Right lobe of liver (tissue), 6 donors: ENCODE results near the gene RIT1. TPM values are rescaled to one million over a fixed set of nuclear protein-coding genes. Genes with fewer than 3 reads are reported as not detected.

Experiments used
- ATAC-seq, 4 donors: fragments of 200-7000 bp; cut with Tn5 transposase; one replicate each; pipeline ENCODE4 v1.9.1; 2020; ENCODE audit warnings: mild to moderate bottlenecking in 4 of 4, moderate library complexity in 4 of 4
- DNase-seq, 3 donors: peaks; one replicate each; pipeline ENCODE4 v3.0.0-alpha.2; 2020
- H3K27ac ChIP-seq, 3 donors: fragments of 200-600 bp; one replicate each; pipeline ENCODE4 v1.8.0; 2022
- H3K27me3 ChIP-seq, 2 donors: fragments of 200-600 bp; one replicate each; pipeline ENCODE4 v1.8.0; 2022
- H3K36me3 ChIP-seq, 4 donors: fragments of 200-600 bp; sonication (generic) in 1 of 4; one replicate each; pipeline versions ENCODE4 v1.5.1 to v1.8.0; 2017 to 2022; ENCODE audit warnings: control low read depth in 1 of 4
- H3K4me1 ChIP-seq, 4 donors: fragments of 200-600 bp; sonication (generic) in 1 of 4; one replicate each; pipeline versions ENCODE4 v1.5.1 to v1.8.0; 2017 to 2022; ENCODE audit warnings: control low read depth in 1 of 4
- H3K4me3 ChIP-seq, 3 donors: fragments of 200-600 bp; one replicate each; pipeline ENCODE4 v1.8.0; 2022
- H3K9me3 ChIP-seq, 4 donors: fragments of 200-600 bp; sonication (generic) in 1 of 4; one replicate each; pipeline versions ENCODE4 v1.5.1 to v1.8.0; 2017 to 2022; ENCODE audit warnings: control low read depth in 1 of 4
- POLR2A ChIP-seq: fragments of 450-650 bp; IDR thresholded peaks from one replicate; pipeline ENCODE4 v1.6.1; 2017; ENCODE audit warnings: antibody characterized with exemption, mild to moderate bottlenecking
- WGBS: methylation state at CpG from one replicate; pipeline ENCODE4 v1.1.6; 2018; ENCODE audit warnings: low coverage, low lambda C conversion rate; ENCODE audit not compliant: insufficient coverage; ENCODE audit errors: missing lambda C conversion rate; 5-methylcytosine and 5-hydroxymethylcytosine counted together
- intact Hi-C, 2 donors: fragments of 100-400 bp; cut with DNase I; formaldehyde crosslinking; loops; one replicate each; pipeline versions ENCODE4 v1.11.2 to v1.14.1; 2022
- total RNA-seq, 6 experiments: library from RNA; depleted of rRNA in 2 of 6; stranded (reverse); fragments of >200 nt in 2 of 6; fragmentation: NEBNext Ultra II Directional in 3 of 6; extraction: Animal tissue kit (Norgen Biotek cat#: 25700) in 3 of 6; gene quantifications; one replicate each; pipeline versions ENCODE4 v1.1.0 to v1.2.4, GENCODE V29; 2016 to 2023
- TF ChIP-seq, protein P1 (sequence below), 4 donors: fragments of 200-600 bp in 3 of 4; fragments of 450-650 bp in 1 of 4; IDR thresholded peaks; one replicate each; pipeline versions ENCODE4 v1.5.1 to v1.8.0; 2016 to 2022; ENCODE audit warnings: antibody characterized with exemption in 4 of 4, mild to moderate bottlenecking in 2 of 4
- donor health status: DM: no; HTN: yes; CAD: no.
- donor health status: DM: no; HTN: no; CAD: no.
- donor health status: DM: no; HTN: no; CAD: no.
- donor health status: DM: no; HTN: yes; CAD: no.
- donor health status: DM: no; HTN: yes; CAD: no.

The RIT1 gene
- total RNA-seq, 6 experiments from 2014 or later, result 4.9 to 28.3 (median 11.3) TPM

DNA sequence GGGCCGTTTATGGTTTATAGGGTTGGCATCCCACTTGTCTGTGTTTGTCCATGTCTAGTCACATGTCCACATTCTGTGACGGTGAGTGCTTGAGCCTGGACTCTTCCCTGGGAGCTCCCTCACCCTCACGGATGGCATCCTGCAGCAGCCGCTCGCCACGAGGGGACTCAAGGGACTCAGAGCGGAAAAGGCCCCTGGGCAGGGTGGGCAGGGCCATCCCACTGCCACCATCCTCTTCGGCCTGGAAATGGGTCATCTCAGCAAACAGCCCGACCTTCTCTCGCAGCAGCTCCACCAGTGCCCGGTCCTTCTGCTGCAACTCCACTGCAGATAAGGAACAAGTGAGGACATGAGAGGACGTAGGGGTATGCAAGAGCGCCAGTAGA lies 41.3 kb upstream of the RIT1 start:
- WGBS, result 94% methylated on average over 4 of the region's 13 CpGs
- H3K27ac ChIP-seq, result no peak overlapping the region
- ATAC-seq, result peak in 1 of 4 donors; percentile 14

DNA sequence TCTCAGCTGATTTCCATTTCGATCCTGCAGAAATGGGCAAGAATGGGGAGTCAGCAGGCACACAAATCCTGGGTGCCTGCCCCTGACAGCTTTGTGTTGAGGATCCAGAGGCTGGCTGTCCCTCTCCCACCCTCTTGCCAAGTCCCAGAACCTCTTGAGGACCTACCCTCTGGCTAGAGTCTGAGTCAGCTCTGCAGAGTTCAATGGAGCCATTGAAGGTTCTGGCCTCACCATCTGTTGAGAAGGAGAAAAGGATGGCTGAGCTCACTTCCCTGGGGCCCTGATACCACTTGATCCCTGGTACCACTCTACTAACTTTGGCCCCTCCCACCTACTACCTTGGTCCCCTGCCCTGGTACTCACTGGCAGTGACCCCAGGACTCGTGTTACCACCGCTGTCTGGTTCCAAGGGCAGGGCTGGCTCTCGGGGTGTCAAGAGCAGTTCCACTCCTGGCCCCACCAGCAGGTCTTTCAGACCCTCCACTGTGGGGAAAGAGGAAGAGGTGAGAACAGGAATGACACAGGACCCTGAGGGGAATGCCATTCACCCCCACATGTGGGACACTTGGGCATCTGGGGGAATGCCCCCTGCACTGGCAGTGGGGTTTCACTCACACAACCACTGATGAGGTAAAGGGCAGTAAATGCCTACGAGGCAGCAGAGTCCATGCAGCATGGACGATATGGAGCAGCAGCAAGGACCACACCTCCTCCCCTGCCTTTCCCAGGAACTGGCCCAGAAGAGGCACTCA lies 40.8 kb upstream of the RIT1 start:
- H3K4me3 ChIP-seq, result no peak overlapping the region
- peak in 1 of 4 donors; percentile 13 for ATAC-seq
- no peak overlapping the region for H3K27ac ChIP-seq
- intact Hi-C loops, result no loop called here
- H3K27me3 ChIP-seq, result no peaks in the 10 kb centered on the region
- 92% methylated on average over 3 of the region's 6 CpGs for WGBS
- H3K36me3 ChIP-seq, result peaks cover 0 to 65% (median 11%) of the 10 kb centered on the region in 4 donors
- no peaks in the 10 kb centered on the region for H3K9me3 ChIP-seq
- H3K4me1 ChIP-seq, result no peaks in the 10 kb centered on the region
- no peak for DNase-seq
- TF ChIP-seq POLR2A, result no peak
- TF ChIP-seq, protein P1, sequence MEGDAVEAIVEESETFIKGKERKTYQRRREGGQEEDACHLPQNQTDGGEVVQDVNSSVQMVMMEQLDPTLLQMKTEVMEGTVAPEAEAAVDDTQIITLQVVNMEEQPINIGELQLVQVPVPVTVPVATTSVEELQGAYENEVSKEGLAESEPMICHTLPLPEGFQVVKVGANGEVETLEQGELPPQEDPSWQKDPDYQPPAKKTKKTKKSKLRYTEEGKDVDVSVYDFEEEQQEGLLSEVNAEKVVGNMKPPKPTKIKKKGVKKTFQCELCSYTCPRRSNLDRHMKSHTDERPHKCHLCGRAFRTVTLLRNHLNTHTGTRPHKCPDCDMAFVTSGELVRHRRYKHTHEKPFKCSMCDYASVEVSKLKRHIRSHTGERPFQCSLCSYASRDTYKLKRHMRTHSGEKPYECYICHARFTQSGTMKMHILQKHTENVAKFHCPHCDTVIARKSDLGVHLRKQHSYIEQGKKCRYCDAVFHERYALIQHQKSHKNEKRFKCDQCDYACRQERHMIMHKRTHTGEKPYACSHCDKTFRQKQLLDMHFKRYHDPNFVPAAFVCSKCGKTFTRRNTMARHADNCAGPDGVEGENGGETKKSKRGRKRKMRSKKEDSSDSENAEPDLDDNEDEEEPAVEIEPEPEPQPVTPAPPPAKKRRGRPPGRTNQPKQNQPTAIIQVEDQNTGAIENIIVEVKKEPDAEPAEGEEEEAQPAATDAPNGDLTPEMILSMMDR (IDR thresholded peaks at IDR 0.05), result no peak

More for the DNA sequence above, 41.3 kb upstream of the RIT1 start:
- TF ChIP-seq, protein P1 (IDR thresholded peaks at IDR 0.05), result no peak
- TF ChIP-seq POLR2A, result no peak
- no peak for DNase-seq
- no peaks in the 10 kb centered on the region for H3K27me3 ChIP-seq
- no peak overlapping the region for H3K4me3 ChIP-seq
- intact Hi-C loops, result no loop called here
- H3K9me3 ChIP-seq, result no peaks in the 10 kb centered on the region
- H3K36me3 ChIP-seq, result peaks cover 0 to 65% (median 10%) of the 10 kb centered on the region in 4 donors
- H3K4me1 ChIP-seq, result no peaks in the 10 kb centered on the region

DNA sequence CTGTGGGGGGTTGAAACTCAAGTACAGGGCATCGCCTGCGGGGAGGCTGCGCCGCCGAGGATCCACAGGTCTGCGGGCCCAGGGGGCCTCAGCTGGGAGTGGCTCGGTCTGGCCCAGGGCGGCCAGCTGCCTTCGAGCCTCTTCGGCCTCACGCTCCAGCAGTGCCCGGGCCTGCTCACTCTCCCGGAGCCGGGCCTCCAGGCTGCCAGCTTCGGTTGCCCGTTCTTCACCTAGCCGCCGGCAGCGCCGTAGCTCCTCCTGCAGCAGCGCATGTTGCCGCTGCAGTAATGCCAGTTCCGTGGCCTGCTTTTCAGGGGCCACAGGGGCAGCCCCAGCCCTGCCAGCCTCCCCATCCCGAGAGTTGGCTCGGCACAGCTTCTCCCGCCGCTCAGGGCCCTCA lies 39.7 kb upstream of the RIT1 start:
- no peaks in the 10 kb centered on the region for H3K9me3 ChIP-seq
- H3K27ac ChIP-seq, result no peak overlapping the region
- H3K4me3 ChIP-seq, result no peak overlapping the region
- H3K36me3 ChIP-seq, result peaks cover 0 to 59% (median 11%) of the 10 kb centered on the region in 4 donors
- intact Hi-C loops, result no loop called here
- DNase-seq, result no peak
- ATAC-seq, result peak in 2 of 4 donors; percentile 14 to 29
- H3K27me3 ChIP-seq, result no peaks in the 10 kb centered on the region
- 97% methylated on average over 7 of the region's 27 CpGs for WGBS
- no peaks in the 10 kb centered on the region for H3K4me1 ChIP-seq
- TF ChIP-seq, protein P1 (IDR thresholded peaks at IDR 0.05), result no peak
- TF ChIP-seq POLR2A, result no peak

GRCh38 chr1:155947741-155948140 lies 36.6 kb upstream of the RIT1 start:
- Histone ChIP-seq H3K4me3 (no peak overlapping the region), H3K27me3 (no peaks in the 10 kb centered on the region), H3K4me1 (no peaks in the 10 kb centered on the region), H3K36me3 (peaks cover 0 to 35% (median 8%) of the 10 kb centered on the region in 4 donors), H3K27ac (no peak overlapping the region), H3K9me3 (no peaks in the 10 kb centered on the region)
- intact Hi-C loops, result no loop called here
- DNase-seq (no peak), ATAC-seq (no peak)
- TF ChIP-seq, protein P1 (IDR thresholded peaks at IDR 0.05), result no peak
- WGBS, result 88% methylated on average over 7 of the region's 8 CpGs
